Keratinocyte (primary cell): Measurements from ENCODE around the gene PNPLA7. TPM values are rescaled to one million over a fixed set of nuclear protein-coding genes. Genes with fewer than 3 reads are reported as not detected.

ENCODE experiments used
- DNase-seq: peaks from one replicate; pipeline ENCODE4 v3.0.0-alpha.2; 2011; ENCODE audit warnings: low read depth, missing footprints, low spot score
- FAIRE-seq: peaks from 2 replicates; lab custom pipeline; 2011; peaks lifted over from hg19 to GRCh38; lab: Jason Lieb, UNC
- H2AFZ ChIP-seq: 2 replicates; pipeline ENCODE4 v1.6.0; 2012; ENCODE audit warnings: low read length, control low read depth, inconsistent platforms; ENCODE audit not compliant: control insufficient read depth
- H3K27ac ChIP-seq: 2 replicates; pipeline ENCODE4 v1.5.1; 2011; ENCODE audit warnings: low read length; ENCODE audit not compliant: control insufficient read depth, insufficient read depth
- H3K27me3 ChIP-seq: 3 replicates; pipeline ENCODE4 v1.6.0; 2011; ENCODE audit warnings: low read length; ENCODE audit not compliant: control insufficient read depth, insufficient read depth; ENCODE audit errors: extremely low read depth
- H3K36me3 ChIP-seq, 2 experiments: 2 replicates in 1 of 2; 3 replicates in 1 of 2; pipeline ENCODE4 v1.5.1; 2011; ENCODE audit warnings: low read length in 2 of 2, mild to moderate bottlenecking in 1 of 2; ENCODE audit not compliant: control insufficient read depth in 2 of 2, insufficient read depth in 2 of 2; ENCODE audit errors: extremely low read depth in 1 of 2
- H3K4me1 ChIP-seq: 3 replicates; pipeline ENCODE4 v1.5.1; 2011; ENCODE audit warnings: low read length; ENCODE audit not compliant: control insufficient read depth, insufficient read depth; ENCODE audit errors: extremely low read depth
- H3K4me2 ChIP-seq: 3 replicates; pipeline ENCODE4 v1.6.0; 2011; ENCODE audit warnings: low read depth, low read length; ENCODE audit not compliant: control insufficient read depth, insufficient read depth; ENCODE audit errors: extremely low read depth
- H3K4me3 ChIP-seq, 3 experiments: fragments of 200-600 bp in 1 of 3; sonication (generic) in 1 of 3; 2 replicates in 2 of 3; 3 replicates in 1 of 3; pipeline ENCODE4 v1.5.1; 2011 to 2016; ENCODE audit warnings: low read length in 3 of 3, mild to moderate bottlenecking in 3 of 3, control low read depth in 2 of 3, inconsistent platforms in 1 of 3, low read depth in 1 of 3, mixed read lengths in 1 of 3, mixed run types in 1 of 3, moderate library complexity in 1 of 3; ENCODE audit not compliant: control insufficient read depth in 2 of 3, insufficient read depth in 2 of 3; ENCODE audit errors: extremely low read depth in 1 of 3
- H3K79me2 ChIP-seq: 2 replicates; pipeline ENCODE4 v1.6.0; 2012; ENCODE audit warnings: low read length; ENCODE audit not compliant: control insufficient read depth, insufficient read depth
- H3K9ac ChIP-seq: 3 replicates; pipeline ENCODE4 v1.6.0; 2011; ENCODE audit warnings: low read length; ENCODE audit not compliant: control insufficient read depth, insufficient read depth; ENCODE audit errors: extremely low read depth
- H3K9me1 ChIP-seq: 3 replicates; pipeline ENCODE4 v1.6.0; 2011; ENCODE audit warnings: low read length; ENCODE audit not compliant: control insufficient read depth, insufficient read depth; ENCODE audit errors: extremely low read depth
- H3K9me3 ChIP-seq: 2 replicates; pipeline ENCODE4 v1.5.1; 2012; ENCODE audit warnings: low read depth, low read length; ENCODE audit not compliant: control insufficient read depth
- H4K20me1 ChIP-seq: 3 replicates; pipeline ENCODE4 v1.6.0; 2011; ENCODE audit warnings: low read length; ENCODE audit not compliant: control insufficient read depth, insufficient read depth; ENCODE audit errors: extremely low read depth
- CTCF ChIP-seq, 3 experiments: IDR thresholded peaks in 1 of 3; conservative IDR thresholded peaks in 1 of 3; optimal IDR thresholded peaks in 1 of 3; 2 replicates in 2 of 3; 3 replicates in 1 of 3; pipeline versions ENCODE3 to v1.5.1; 2011; ENCODE audit warnings: low read length in 3 of 3, mild to moderate bottlenecking in 3 of 3, moderate library complexity in 2 of 3, control low read depth in 1 of 3, inconsistent platforms in 1 of 3; ENCODE audit not compliant: insufficient read depth in 2 of 3; ENCODE audit errors: extremely low read depth in 1 of 3
- EZH2 ChIP-seq: IDR thresholded peaks from one replicate; pipeline ENCODE4 v1.6.1; 2012; ENCODE audit warnings: inconsistent platforms, mild to moderate bottlenecking, low read length, moderate library complexity
- dilution Hi-C: fragments of 300-500 bp; cut with MboI; formaldehyde crosslinking; loops from one replicate; pipeline ENCODE4 v1.7.0; 2020; ENCODE audit warnings: low sequenced_read_pairs; ENCODE audit not compliant: extremely low pct_ligation_motif_present
- polyA plus RNA-seq, 5 experiments: library from polyadenylated mRNA; depleted of rRNA in 3 of 5; stranded (reverse) in 3 of 5; stranded (forward) in 1 of 5; unstranded in 1 of 5; fragments of >200 nt; gene quantifications; 1 replicate in 1 of 5; 2 replicates in 3 of 5; 3 replicates in 1 of 5; pipeline versions ENCODE4 v1.2.1 to v1.2.3, GENCODE V29; 2011 to 2012; ENCODE audit warnings: missing spikeins in 2 of 5, low read depth in 1 of 5, low replicate concordance in 1 of 5

PNPLA7 gene
- polyA plus RNA-seq, 1 donor (not counting 4 experiments of a cell fraction or from before 2014, with no cell fraction given): 0.34 TPM

DNA sequence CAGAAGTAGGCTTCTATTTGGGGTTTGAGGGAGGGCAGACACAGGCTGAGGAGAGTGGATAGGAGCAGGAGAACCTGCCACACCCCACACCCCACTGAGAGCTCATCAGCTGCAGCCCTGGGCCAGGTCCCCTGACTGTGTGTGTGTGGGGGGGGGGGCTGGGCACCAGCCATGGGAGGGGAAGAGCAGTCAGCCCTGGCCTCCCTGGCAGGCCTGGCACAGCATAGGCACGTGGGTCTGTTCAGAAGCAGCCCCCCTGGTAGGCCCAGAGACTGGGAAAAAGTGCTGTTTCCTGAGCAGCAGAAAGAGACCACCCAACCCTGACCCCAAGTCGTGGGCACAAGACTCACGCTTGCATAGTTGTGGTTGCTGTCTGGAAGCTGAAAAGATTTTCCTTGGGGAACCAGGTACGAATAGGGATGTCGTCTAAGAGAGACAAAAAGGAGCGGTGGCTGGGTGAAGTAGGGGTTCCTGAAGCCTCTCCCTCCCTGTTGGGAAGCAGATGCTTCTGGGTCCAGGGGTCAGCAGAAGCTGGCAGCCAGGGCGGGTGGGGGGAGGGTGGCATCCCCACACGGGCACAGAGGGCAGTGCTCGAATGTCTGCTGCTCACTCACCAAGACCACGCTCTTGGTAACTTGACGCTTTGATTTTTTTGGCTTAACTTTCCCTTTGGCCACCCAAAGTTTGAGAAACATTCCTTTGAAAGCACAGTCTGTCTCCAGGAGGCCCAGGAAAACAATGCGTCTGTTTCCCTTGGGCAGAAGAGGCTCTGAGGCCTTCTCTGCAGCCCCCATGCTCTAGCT, 93.9 kb downstream of the PNPLA7 start:
- Histone ChIP-seq H3K27me3 (no peaks in the 10 kb centered on the region), H3K4me3 (no peak overlapping the region), H3K27ac (no peak overlapping the region), H3K9ac (no peak overlapping the region), H3K4me2 (no peak overlapping the region), H3K79me2 (peaks cover 7% of the 10 kb centered on the region), H3K9me1 (no peaks in the 10 kb centered on the region), H3K9me3 (no peaks in the 10 kb centered on the region), H3K36me3 (peaks cover 0 to 11% of the 10 kb centered on the region in 2 experiments), H4K20me1 (no peaks in the 10 kb centered on the region), H3K4me1 (peaks cover 18% of the 10 kb centered on the region), H2AFZ (no peak overlapping the region)
- FAIRE-seq (no peak), DNase-seq (no peak)
- dilution Hi-C loops: no loop called here
- TF ChIP-seq EZH2 (no peak), CTCF (optimal IDR thresholded peaks at IDR 0.05 in 1 of 3, IDR thresholded peaks at IDR 0.05 in 1 of 3, conservative IDR thresholded peaks at IDR 0.05 in 1 of 3; ENCODE audit: extremely low read depth in 1 of 3, insufficient read depth in 2 of 3, low read length in 3 of 3) (no peak)

- Histone ChIP-seq H3K27ac (no peak overlapping the region), H3K79me2 (peaks cover 7% of the 10 kb centered on the region), H3K9me1 (no peaks in the 10 kb centered on the region), H3K27me3 (no peaks in the 10 kb centered on the region), H3K9ac (no peak overlapping the region), H3K4me1 (peaks cover 18% of the 10 kb centered on the region), H4K20me1 (no peaks in the 10 kb centered on the region), H2AFZ (no peak overlapping the region), H3K4me2 (no peak overlapping the region), H3K9me3 (no peaks in the 10 kb centered on the region), H3K36me3 (peaks cover 0 to 11% of the 10 kb centered on the region in 2 experiments), H3K4me3 (no peak overlapping the region)
- FAIRE-seq (no peak), DNase-seq (no peak)
- TF ChIP-seq EZH2: no peak
- TF ChIP-seq CTCF (optimal IDR thresholded peaks at IDR 0.05 in 1 of 3, IDR thresholded peaks at IDR 0.05 in 1 of 3, conservative IDR thresholded peaks at IDR 0.05 in 1 of 3; ENCODE audit: extremely low read depth in 1 of 3, insufficient read depth in 2 of 3, low read length in 3 of 3): no peak
- dilution Hi-C loops: no loop called here
Measured at GRCh38 chr9:137455359-137455991, 94.7 kb downstream of the PNPLA7 start.
